ENCODE data around the gene PCDH9. TPM values are rescaled to one million over a fixed set of nuclear protein-coding genes. Genes with fewer than 3 reads are reported as not detected.
A peak's percentile ranks its signal among the peaks of the same experiment; 100 is the strongest.

The PCDH9 gene
- total and polyA plus RNA-seq, 2 experiments from 2014 or later, result 0.31 to 0.52 TPM

- TF ChIP-seq REST (IDR thresholded peaks at IDR 0.05; ENCODE audit: unreplicated experiment) (no peak), EZH2 (IDR thresholded peaks at IDR 0.05; ENCODE audit: low read depth, unreplicated experiment) (no peak), POLR2AphosphoS5 (IDR thresholded peaks at IDR 0.05; ENCODE audit: low read depth) (no peak), ZNF114 (CRISPR knock-in tag; IDR thresholded peaks at IDR 0.05) (no peak), EZH2phosphoT487 (IDR thresholded peaks at IDR 0.05; ENCODE audit: unreplicated experiment) (no peak), CREB1 (CRISPR knock-in tag; IDR thresholded peaks at IDR 0.05; ENCODE audit: low read depth) (no peak), JUNB (IDR thresholded peaks at IDR 0.05; ENCODE audit: unreplicated experiment) (no peak)
Measured at GRCh38 chr13:66842766-66843165, 387.4 kb downstream of the PCDH9 start (continued).

GRCh38 chr13:66840621-66841020 lies 389.5 kb downstream of the PCDH9 start:
- H3K27me3 ChIP-seq (ENCODE audit: insufficient read depth), result no peaks in the 10 kb centered on the region
- no peak overlapping the region for H3K4me2 ChIP-seq
- H3K4me3 ChIP-seq, result no peak overlapping the region
- Mint-ChIP-seq H3K4me1 (peaks cover 2% of the 10 kb centered on the region; the same call in 1 of the 3 replicates), H3K9me3 (no peaks in the 10 kb centered on the region), H3K4me3 (no peak overlapping the region), H3K27ac (no peak overlapping the region), H3K27me3 (ENCODE audit: insufficient read depth, low read depth, poor library complexity) (no peaks in the 10 kb centered on the region), H3K36me3 (ENCODE audit: low read depth) (no peaks in the 10 kb centered on the region)
- no peaks in the 10 kb centered on the region for H3K36me3 ChIP-seq (ENCODE audit: insufficient read depth)
- no peak for TF ChIP-seq STAT1 (IDR thresholded peaks at IDR 0.05; ENCODE audit: unreplicated experiment)
- TF ChIP-seq CREB1 (CRISPR knock-in tag; IDR thresholded peaks at IDR 0.05; ENCODE audit: low read depth), result no peak
- H2AFZ ChIP-seq, result no peak overlapping the region
- no peaks in the 10 kb centered on the region for H4K20me1 ChIP-seq (replicated peaks; ENCODE audit: insufficient read depth)
- H3F3A ChIP-seq (replicated peaks; ENCODE audit: low read depth), result no peaks in the 10 kb centered on the region
- ATAC-seq, result no peak
- no peaks in the 10 kb centered on the region for H3K9me2 ChIP-seq (ENCODE audit: insufficient read depth)
- H3K4me1 ChIP-seq (ENCODE audit: insufficient read depth), result no peaks in the 10 kb centered on the region
- no peak overlapping the region for H3K27ac ChIP-seq (ENCODE audit: low read depth)
- no peaks in the 10 kb centered on the region for H3K79me2 ChIP-seq (replicated peaks; ENCODE audit: insufficient read depth)
- no peak for DNase-seq (ENCODE audit: low spot score)

- H3K36me3 ChIP-seq (ENCODE audit: insufficient read depth), result no peaks in the 10 kb centered on the region
- peak; percentile 6 for DNase-seq (ENCODE audit: low spot score)
- no peak overlapping the region for H3K4me3 Mint-ChIP-seq
Measured at GRCh38 chr13:66837246-66837645, 392.9 kb downstream of the PCDH9 start.

More at GRCh38 chr13:66837246-66837645, 392.9 kb downstream of the PCDH9 start:
- no peak overlapping the region for H3K27ac Mint-ChIP-seq
- Histone ChIP-seq H3K27ac (ENCODE audit: low read depth) (no peak overlapping the region), H3F3A (replicated peaks; ENCODE audit: low read depth) (no peaks in the 10 kb centered on the region), H4K20me1 (replicated peaks; ENCODE audit: insufficient read depth) (no peaks in the 10 kb centered on the region), H3K4me2 (no peak overlapping the region), H3K4me3 (no peak overlapping the region), H3K9me2 (ENCODE audit: insufficient read depth) (no peaks in the 10 kb centered on the region), H2AFZ (peak overlapping the region; percentile 72), H3K27me3 (ENCODE audit: insufficient read depth) (no peaks in the 10 kb centered on the region), H3K4me1 (ENCODE audit: insufficient read depth) (no peaks in the 10 kb centered on the region), H3K79me2 (replicated peaks; ENCODE audit: insufficient read depth) (no peaks in the 10 kb centered on the region)
- H3K27me3 Mint-ChIP-seq (ENCODE audit: insufficient read depth, low read depth, poor library complexity), result no peaks in the 10 kb centered on the region
- TF ChIP-seq ZNF331 (CRISPR knock-in tag; IDR thresholded peaks at IDR 0.05; ENCODE audit: low read depth) (no peak), ZNF114 (CRISPR knock-in tag; IDR thresholded peaks at IDR 0.05) (no peak), JUNB (IDR thresholded peaks at IDR 0.05; ENCODE audit: unreplicated experiment) (no peak), STAT1 (IDR thresholded peaks at IDR 0.05; ENCODE audit: unreplicated experiment) (no peak), NANOG (IDR thresholded peaks at IDR 0.05; ENCODE audit: borderline replicate concordance) (no peak), CREB1 (CRISPR knock-in tag; IDR thresholded peaks at IDR 0.05; ENCODE audit: low read depth) (no peak), EZH2phosphoT487 (IDR thresholded peaks at IDR 0.05; ENCODE audit: unreplicated experiment) (no peak), EZH2 (IDR thresholded peaks at IDR 0.05; ENCODE audit: low read depth, unreplicated experiment) (no peak), POLR2AphosphoS5 (IDR thresholded peaks at IDR 0.05; ENCODE audit: low read depth) (no peak), REST (IDR thresholded peaks at IDR 0.05; ENCODE audit: unreplicated experiment) (no peak), CTCF (conservative IDR thresholded peaks at IDR 0.05; ENCODE audit: low read depth in 2 of 2) (no peak), ETS1 (IDR thresholded peaks at IDR 0.05) (no peak)
- no peaks in the 10 kb centered on the region for H3K9me3 Mint-ChIP-seq
- H3K36me3 Mint-ChIP-seq (ENCODE audit: low read depth), result no peaks in the 10 kb centered on the region
- H3K4me1 Mint-ChIP-seq, result peaks cover 4% of the 10 kb centered on the region; the same call in 1 of the 3 replicates
- ATAC-seq, result peak; percentile 62

Measured in GM23338 (cell line).